Measurements from ENCODE around the gene SLC6A18. TPM values are rescaled to one million over a fixed set of nuclear protein-coding genes. Genes with fewer than 3 reads are reported as not detected.
A peak's percentile ranks its signal among the peaks of the same experiment; 100 is the strongest.

SLC6A18 gene
- total and polyA plus RNA-seq, 7 donors, result not detected

GRCh38 chr5:1177826-1178528 lies 47.2 kb upstream of the SLC6A18 start:
- intact Hi-C loops (cut with DNase I), result loop anchor here in 1 of 2 donors (10.0 kb wide), 1 partner anchor 253 kb away; no protein-coding TSS in a partner anchor

GRCh38 chr5:1178529-1179382 lies 46.4 kb upstream of the SLC6A18 start:
- Histone ChIP-seq H3K4me1 (no peaks in the 10 kb centered on the region), H3K9me3 (no peaks in the 10 kb centered on the region), H3K36me3 (ENCODE audit: insufficient read depth in 1 of 2, low read depth in 1 of 2) (no peaks in the 10 kb centered on the region), H3K27ac (no peak overlapping the region), H3K27me3 (ENCODE audit: insufficient read depth in 3 of 3, low read length in 2 of 3) (peaks cover 0 to 17% (median 6%) of the 10 kb centered on the region in 3 donors), H3K4me3 (no peak overlapping the region)
- TF ChIP-seq CTCF (IDR thresholded peaks at IDR 0.05), result no peak
- no peak for ATAC-seq
- peak in 1 of 2 donors; percentile 47 for DNase-seq
- WGBS, 3 donors, result 69 to 75% methylated on average over 28 to 32 of the region's 34 CpGs; no CpG with 5 or more reads in 1 of the 3 donors
- intact Hi-C loops (cut with DNase I), result loop anchor here in 1 of 2 donors (10.0 kb wide), 1 partner anchor 254 kb away; no protein-coding TSS in a partner anchor

More at GRCh38 chr5:1177826-1178528, 47.2 kb upstream of the SLC6A18 start:
- no peaks in the 10 kb centered on the region for H3K9me3 ChIP-seq
- WGBS, 3 donors, result 85 to 89% (median 87%) methylated on average over 15 to 29 of the region's 30 CpGs
- TF ChIP-seq CTCF (IDR thresholded peaks at IDR 0.05), result no peak
- no peak overlapping the region for H3K27ac ChIP-seq
- ATAC-seq, result no peak
- no peak overlapping the region for H3K4me3 ChIP-seq
- no peaks in the 10 kb centered on the region for H3K4me1 ChIP-seq
- DNase-seq, result peak; percentile 2 to 46
- H3K27me3 ChIP-seq (ENCODE audit: insufficient read depth in 3 of 3, low read length in 2 of 3), result peaks cover 0 to 18% (median 6%) of the 10 kb centered on the region in 3 donors
- no peaks in the 10 kb centered on the region for H3K36me3 ChIP-seq (ENCODE audit: insufficient read depth in 1 of 2, low read depth in 1 of 2)

- Histone ChIP-seq H3K9me3 (no peaks in the 10 kb centered on the region), H3K36me3 (ENCODE audit: insufficient read depth in 1 of 2, low read depth in 1 of 2) (no peaks in the 10 kb centered on the region), H3K4me1 (no peaks in the 10 kb centered on the region), H3K4me3 (no peak overlapping the region), H3K27ac (no peak overlapping the region), H3K27me3 (ENCODE audit: insufficient read depth in 3 of 3, low read length in 2 of 3) (peaks cover 0 to 11% (median 6%) of the 10 kb centered on the region in 3 donors)
- intact Hi-C loops (cut with DNase I), result loop anchor here in 1 of 2 donors (10.0 kb wide), 1 partner anchor 255 kb away; no protein-coding TSS in a partner anchor
- no peak for ATAC-seq
- WGBS, 3 donors, result 84 to 92% methylated on average over 3 to 7 of the region's 9 CpGs; no CpG with 5 or more reads in 1 of the 3 donors
- TF ChIP-seq CTCF (IDR thresholded peaks at IDR 0.05), result no peak
- peak in 1 of 2 donors; percentile 42 for DNase-seq
These were observed 45.8 kb upstream of the SLC6A18 start for GRCh38 chr5:1179383-1179715.

GRCh38 chr5:1180096-1180495 lies 45.1 kb upstream of the SLC6A18 start:
- ATAC-seq (no peak), DNase-seq (peak in 1 of 2 donors; percentile 35)
- no peak for TF ChIP-seq CTCF (IDR thresholded peaks at IDR 0.05)
- Histone ChIP-seq H3K27ac (no peak overlapping the region), H3K9me3 (no peaks in the 10 kb centered on the region), H3K4me1 (no peaks in the 10 kb centered on the region), H3K36me3 (ENCODE audit: insufficient read depth in 1 of 2, low read depth in 1 of 2) (no peaks in the 10 kb centered on the region), H3K4me3 (no peak overlapping the region), H3K27me3 (ENCODE audit: insufficient read depth in 3 of 3, low read length in 2 of 3) (peaks cover 0 to 6% (median 6%) of the 10 kb centered on the region in 3 donors)
- 81 to 94% methylated on average over 8 to 12 of the region's 20 CpGs; no CpG with 5 or more reads in 1 of the 3 donors for WGBS, 3 donors
- intact Hi-C loops (cut with DNase I), result no loop called here
